C4-2B (cell line): Measurements from ENCODE around the gene ASB13.

Experiments used
- ZFX ChIP-seq: fragments of 450-650 bp; IDR thresholded peaks from 2 replicates; pipeline ENCODE4 v1.6.1; 2017
- TF ChIP-seq, protein P1 (sequence below): fragments of 450-650 bp; conservative IDR thresholded peaks from 2 replicates; pipeline ENCODE4 v1.5.1; 2017; ENCODE audit warnings: mild to moderate bottlenecking

DNA sequence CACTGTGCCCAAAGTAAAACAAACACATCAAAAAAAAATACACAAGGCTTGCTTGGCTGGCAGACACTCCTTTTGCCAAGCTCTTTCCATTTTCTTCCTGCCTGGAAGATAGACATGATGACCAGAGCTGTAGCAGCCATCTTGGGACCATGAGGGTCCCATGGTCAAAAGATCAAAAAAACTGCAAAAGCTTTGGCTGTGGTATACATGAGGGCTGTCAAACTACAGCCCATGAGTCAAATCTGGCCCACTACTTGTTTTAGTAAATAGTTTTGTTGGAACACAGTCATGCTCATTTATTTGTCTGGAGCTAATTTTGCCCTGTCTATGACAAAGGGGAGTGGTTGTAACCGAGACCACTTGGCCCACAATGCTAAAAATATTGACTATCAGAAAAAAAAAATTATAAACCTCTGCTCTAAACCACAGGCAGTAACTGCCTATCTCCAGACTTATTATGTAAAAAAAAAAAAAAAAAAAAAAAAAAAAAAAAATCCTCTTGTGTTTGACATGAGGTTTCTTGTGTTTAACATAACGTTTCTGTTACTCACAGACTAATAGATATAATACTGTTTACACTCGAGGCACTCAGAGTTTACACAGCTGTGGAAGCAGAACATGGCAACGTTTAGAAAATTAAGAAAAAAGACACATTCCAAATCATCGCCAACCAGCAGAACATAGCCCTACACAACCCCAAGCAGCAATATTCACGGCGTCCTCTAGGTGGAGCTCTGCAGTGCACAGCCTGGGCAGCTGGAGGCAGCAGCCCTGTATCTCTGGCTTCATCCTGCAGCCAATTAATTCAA is 36.9 kb downstream of the ASB13 start:
- TF ChIP-seq, protein P1, sequence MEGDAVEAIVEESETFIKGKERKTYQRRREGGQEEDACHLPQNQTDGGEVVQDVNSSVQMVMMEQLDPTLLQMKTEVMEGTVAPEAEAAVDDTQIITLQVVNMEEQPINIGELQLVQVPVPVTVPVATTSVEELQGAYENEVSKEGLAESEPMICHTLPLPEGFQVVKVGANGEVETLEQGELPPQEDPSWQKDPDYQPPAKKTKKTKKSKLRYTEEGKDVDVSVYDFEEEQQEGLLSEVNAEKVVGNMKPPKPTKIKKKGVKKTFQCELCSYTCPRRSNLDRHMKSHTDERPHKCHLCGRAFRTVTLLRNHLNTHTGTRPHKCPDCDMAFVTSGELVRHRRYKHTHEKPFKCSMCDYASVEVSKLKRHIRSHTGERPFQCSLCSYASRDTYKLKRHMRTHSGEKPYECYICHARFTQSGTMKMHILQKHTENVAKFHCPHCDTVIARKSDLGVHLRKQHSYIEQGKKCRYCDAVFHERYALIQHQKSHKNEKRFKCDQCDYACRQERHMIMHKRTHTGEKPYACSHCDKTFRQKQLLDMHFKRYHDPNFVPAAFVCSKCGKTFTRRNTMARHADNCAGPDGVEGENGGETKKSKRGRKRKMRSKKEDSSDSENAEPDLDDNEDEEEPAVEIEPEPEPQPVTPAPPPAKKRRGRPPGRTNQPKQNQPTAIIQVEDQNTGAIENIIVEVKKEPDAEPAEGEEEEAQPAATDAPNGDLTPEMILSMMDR = peak; percentile 81
- TF ChIP-seq ZFX = no peak
